Omental fat pad (tissue), 4 donors: ENCODE results near the gene KRR1. TPM values are rescaled to one million over a fixed set of nuclear protein-coding genes. Genes with fewer than 3 reads are reported as not detected.
"Not testable (repeated sequence)": the region's sequence is repeated elsewhere in the genome, so short reads cannot be mapped to it uniquely, and the experiment has no call there.

Source experiments
- ATAC-seq: fragments of 150-250 bp; one replicate; pipeline ENCODE4 v1.9.1; 2016; ENCODE audit warnings: mild to moderate bottlenecking, moderate library complexity; ENCODE audit not compliant: low FRiP score
- DNase-seq: peaks from one replicate; pipeline ENCODE4 v3.0.0-alpha.2; 2019; ENCODE audit warnings: low spot score
- total RNA-seq, 4 donors: library from RNA; depleted of rRNA; stranded (reverse); fragments of >200 nt; gene quantifications; one replicate each; pipeline ENCODE4 v1.1.0, GENCODE V29; 2016
- TF ChIP-seq, protein P1 (sequence below), 3 donors: fragments of 450-650 bp; IDR thresholded peaks; one replicate each; pipeline ENCODE4 v1.5.1; 2016 to 2017; ENCODE audit warnings: antibody characterized with exemption in 3 of 3, mild to moderate bottlenecking in 3 of 3, moderate library complexity in 2 of 3

KRR1 gene
- total RNA-seq, 4 donors from 2014 or later, result 28.8 to 39.9 (median 34.3) TPM

DNA sequence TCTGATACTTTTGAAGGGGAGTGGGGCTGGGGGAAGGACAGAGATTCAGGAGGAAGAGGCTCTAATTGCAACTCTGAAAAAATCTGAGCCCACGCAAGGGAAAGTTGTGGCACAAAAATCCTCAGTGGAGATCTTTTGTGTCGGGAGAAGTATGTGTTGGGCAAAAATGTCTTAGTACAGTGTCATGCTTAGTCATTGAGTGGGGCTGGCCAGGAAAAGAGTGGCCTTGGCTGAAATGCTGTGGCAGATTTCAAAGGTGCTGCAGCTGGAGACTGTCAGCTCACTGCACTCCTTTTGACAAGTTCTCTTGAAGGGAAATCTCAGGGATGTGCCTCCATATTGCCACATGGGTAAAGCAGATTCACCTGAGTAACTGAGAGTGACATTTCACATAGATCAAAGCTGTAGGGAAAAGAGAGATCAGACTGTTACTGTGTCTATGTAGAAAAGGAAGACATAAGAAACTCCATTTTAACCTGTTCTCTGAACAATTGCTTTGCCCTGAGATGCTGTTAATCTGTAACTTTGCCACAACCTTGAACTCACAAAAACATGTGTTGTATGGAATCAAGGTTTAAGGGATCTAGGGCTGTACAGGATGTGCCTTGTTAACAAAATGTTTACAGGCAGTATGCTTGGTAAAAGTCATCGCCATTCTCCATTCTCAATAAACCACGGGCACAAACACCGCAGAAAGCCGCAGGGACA is 66.8 kb downstream of the KRR1 start:
- TF ChIP-seq, protein P1, sequence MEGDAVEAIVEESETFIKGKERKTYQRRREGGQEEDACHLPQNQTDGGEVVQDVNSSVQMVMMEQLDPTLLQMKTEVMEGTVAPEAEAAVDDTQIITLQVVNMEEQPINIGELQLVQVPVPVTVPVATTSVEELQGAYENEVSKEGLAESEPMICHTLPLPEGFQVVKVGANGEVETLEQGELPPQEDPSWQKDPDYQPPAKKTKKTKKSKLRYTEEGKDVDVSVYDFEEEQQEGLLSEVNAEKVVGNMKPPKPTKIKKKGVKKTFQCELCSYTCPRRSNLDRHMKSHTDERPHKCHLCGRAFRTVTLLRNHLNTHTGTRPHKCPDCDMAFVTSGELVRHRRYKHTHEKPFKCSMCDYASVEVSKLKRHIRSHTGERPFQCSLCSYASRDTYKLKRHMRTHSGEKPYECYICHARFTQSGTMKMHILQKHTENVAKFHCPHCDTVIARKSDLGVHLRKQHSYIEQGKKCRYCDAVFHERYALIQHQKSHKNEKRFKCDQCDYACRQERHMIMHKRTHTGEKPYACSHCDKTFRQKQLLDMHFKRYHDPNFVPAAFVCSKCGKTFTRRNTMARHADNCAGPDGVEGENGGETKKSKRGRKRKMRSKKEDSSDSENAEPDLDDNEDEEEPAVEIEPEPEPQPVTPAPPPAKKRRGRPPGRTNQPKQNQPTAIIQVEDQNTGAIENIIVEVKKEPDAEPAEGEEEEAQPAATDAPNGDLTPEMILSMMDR (IDR thresholded peaks at IDR 0.05), result no peak
- ATAC-seq (no peak), DNase-seq (no peak)

DNA sequence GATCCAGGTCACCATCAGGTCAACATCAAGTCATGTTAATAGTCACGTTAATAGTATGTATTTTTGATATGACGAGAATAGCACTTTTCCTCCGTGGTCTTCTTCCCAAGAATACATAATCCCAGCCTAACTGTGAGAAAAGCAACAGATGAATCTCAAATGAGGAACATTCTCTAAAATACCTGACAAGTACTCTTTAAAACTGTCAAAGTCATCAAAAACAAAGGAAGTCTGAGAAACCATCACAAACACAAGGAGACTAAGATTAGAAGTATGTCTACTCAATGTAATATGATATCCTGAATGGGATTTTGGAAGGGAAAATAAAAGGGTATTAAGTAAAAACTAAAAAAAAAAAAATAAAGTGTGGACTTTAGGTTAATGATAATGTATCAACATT is 67.7 kb downstream of the KRR1 start:
- DNase-seq (no peak), ATAC-seq (no peak)
- TF ChIP-seq, protein P1 (IDR thresholded peaks at IDR 0.05), result no peak

DNA sequence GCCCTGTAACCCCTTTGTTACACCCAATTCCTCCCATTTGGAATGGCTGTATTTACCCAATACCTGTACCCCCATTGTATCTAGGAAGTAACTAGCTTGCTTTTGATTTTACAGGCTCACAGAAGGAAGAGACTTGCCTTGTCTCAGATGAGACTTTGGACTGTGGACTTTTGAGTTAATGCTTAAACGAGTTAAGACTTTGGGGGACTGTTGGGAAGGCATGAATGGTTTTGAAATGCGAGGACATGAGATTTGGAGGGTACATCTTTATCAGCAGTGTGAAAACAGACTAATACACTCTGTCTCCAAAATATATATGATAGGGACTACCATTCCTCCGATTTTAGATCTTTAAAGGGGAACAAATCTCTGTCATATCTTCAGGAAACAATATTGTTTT is 69.0 kb downstream of the KRR1 start:
- DNase-seq, ATAC-seq: not testable (repeated sequence)

DNA sequence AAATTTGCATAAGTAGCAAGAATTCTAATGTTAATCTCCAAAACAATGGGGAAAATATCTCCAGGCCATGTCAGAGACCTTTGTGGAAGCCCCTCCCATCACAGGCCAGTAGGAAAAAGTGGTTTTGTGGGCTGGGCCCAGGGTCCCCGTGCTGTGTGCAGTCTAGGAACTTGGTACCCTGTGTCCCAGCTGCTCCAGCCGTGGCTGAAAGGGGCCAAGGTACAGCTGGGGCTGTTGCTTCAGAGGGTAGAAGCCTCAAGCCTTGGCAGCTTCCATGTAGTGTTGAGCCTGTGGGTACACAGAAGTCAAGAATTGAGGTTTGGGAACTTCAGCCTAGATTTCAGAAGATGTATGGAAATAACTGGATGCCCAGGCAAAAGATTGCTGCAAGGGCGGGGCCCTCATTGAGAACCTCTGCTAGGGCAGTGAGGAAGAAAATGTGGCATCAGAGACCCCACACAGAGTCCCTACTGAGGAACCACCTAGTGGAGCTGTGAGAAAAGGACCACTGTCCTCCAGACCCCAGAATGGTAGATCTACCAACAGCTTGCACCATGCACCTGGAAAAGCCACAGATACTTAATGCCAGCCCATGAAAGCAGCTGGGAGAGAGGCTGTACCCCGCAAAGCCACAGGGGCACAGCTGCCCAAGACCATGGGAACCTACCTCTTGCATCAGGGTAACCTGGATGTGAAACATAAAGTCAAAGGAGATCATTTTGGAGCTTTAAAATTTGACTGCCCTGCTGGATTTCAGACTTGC is 69.5 kb downstream of the KRR1 start:
- not testable (repeated sequence) for ATAC-seq

More for the DNA sequence above, 69.5 kb downstream of the KRR1 start:
- not testable (repeated sequence) for DNase-seq

Other genes with a start within 250 kb of the KRR1 start
- 10 to 100 TPM in 2 of 4 donors, 1 to 10 TPM in 2; 3.4 to 24.3 (median 8.7) TPM for gene CAPS2, start 181.3 kb downstream of the KRR1 start, total RNA-seq
- gene GLIPR1L1, start 176.9 kb downstream of the KRR1 start, total RNA-seq, result not detected
- under 1 TPM in 3 of 4 donors, not detected in 1; 0.65 to 0.82 (median 0.79) TPM for gene GLIPR1L2, start 120.5 kb downstream of the KRR1 start, total RNA-seq
- 10 to 100 TPM; 25.0 to 39.3 (median 32.8) TPM for gene GLIPR1, start 30.9 kb downstream of the KRR1 start, total RNA-seq